NCI-H2196 treated with DMSO at 0.1 percent for 48 hours (cell line): ENCODE results near the gene SMAD6.

Source experiments
- DNase-seq: peaks from one replicate; lab custom pipeline; 2025; ENCODE audit not compliant: unreplicated experiment; lab: John Stamatoyannopoulos, UW

The SMAD6 gene

DNA sequence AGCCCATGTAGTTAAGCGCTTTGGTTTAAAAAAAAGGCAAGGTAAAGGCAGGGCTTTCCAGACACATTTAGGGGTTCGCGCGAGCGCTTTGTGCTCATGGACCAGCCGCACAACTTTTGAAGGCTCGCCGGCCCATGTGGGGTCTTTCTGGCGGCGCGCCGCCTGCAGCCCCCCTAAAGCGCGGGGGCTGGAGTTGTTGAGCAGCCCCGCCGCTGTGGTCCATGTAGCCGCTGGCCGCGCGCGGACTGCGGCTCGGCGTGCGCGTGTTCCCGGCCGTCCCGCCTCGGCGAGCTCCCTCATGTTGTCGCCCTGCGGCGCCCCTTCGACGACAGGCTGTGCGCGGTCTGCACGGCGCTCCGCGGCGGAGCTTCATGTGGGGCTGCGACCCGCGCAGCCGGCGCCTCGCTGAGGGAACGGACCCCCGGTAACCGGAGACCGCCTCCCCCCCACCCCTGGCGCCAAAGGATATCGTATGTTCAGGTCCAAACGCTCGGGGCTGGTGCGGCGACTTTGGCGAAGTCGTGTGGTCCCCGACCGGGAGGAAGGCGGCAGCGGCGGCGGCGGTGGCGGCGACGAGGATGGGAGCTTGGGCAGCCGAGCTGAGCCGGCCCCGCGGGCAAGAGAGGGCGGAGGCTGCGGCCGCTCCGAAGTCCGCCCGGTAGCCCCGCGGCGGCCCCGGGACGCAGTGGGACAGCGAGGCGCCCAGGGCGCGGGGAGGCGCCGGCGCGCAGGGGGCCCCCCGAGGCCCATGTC is 927 bp downstream of the SMAD6 start:
- no peak for DNase-seq

DNA sequence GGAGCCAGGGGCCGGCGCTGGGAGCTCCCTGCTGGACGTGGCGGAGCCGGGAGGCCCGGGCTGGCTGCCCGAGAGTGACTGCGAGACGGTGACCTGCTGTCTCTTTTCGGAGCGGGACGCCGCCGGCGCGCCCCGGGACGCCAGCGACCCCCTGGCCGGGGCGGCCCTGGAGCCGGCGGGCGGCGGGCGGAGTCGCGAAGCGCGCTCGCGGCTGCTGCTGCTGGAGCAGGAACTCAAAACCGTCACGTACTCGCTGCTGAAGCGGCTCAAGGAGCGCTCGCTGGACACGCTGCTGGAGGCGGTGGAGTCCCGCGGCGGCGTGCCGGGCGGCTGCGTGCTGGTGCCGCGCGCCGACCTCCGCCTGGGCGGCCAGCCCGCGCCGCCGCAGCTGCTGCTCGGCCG is 1.5 kb downstream of the SMAD6 start:
- no peak for DNase-seq

DNA sequence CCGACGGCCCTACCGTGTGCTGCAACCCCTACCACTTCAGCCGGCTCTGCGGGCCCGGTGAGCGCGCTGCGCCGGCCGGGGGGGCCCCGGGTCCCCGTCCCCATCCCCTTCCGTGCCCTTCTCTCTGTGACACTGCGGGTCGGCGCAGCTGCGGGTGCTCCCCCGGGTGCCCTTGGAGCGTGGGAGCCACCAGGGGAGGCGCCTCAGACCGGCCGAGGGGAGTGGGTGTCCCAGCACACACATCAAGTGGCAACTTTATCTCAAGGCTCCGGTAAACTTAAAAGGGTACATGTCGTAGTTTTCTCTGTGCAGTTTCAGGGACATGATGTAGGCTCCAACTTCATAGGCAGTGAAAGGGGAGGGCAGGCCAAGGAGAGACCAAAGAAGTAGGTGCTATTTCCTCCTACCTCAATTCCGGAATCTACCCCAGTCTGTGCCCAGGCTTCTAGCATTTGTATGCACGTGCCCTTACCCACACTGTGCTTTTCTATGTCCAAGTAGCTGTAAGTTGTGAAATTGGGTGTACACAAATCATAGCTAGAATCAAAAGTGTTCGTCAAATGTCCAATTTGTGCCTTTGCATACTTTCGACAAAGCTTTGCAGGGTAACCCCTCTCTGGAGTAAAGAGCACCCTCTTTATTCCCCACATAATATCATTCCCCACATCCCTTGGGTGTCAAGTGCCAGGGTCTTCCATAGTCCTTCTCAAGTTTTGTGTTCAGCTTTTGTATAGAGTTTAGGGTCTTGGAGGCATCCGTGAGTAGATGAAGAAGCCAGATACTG is 2.2 kb downstream of the SMAD6 start:
- no peak for DNase-seq

DNA sequence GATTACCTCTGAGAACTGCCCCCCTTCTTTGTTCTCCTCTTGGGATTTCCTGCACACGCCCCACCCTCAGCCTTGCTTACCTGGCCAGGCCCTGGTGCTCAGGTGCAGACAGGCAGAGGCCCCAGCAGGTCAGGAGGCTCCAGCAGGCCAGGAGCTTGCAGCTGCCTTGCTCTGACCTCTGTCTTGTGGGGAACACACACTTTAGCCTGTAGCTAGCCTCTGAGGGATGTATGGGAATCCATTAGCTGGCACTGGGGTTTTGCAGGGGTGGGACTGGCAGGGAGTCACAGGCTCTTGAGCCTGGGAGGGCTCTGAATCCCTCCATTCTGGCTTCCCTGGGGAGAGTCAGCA is 2.7 kb downstream of the SMAD6 start:
- DNase-seq: no peak

DNA sequence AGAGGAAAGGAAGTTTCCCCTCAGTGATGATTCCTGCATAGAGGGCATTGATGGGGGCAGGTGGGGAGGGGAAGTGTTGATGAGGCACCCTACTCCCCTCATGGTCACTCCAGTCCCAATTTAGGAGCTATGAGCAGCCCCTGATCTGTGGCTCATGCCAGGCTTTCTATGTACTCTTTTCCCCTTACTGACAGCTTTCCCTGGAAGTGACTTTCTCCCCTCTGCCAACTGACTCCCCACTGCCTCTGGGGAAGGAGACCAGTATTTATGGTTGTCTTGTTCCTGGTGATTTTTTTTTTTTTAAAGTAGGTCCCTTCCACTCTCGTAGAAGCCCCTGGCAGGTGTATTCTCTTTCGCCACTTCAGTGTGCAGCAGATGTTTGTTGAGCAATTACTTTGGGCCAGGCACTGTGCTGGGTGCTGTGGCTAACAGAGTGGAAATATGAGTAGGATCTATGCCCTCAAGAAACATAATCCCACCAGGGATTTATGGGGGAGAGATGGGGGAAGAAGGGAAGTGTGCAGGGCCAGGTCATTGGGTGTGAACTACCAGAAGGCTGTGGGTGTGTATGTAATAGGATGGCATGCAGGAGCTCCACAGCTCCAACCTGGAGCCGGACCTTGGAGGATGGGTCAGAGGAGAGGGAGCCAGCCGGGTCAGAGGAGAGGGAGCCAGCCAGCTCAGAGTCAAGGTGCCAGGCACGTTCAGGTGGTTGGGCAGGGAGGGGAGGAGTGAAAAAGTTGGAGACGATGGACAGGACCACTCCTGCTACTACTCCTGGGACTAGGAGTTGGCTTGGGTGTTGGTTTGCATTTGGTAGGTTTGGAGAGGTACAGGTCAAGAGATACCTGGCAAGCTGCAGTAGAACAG is 3.5 kb downstream of the SMAD6 start:
- DNase-seq: no peak

DNA sequence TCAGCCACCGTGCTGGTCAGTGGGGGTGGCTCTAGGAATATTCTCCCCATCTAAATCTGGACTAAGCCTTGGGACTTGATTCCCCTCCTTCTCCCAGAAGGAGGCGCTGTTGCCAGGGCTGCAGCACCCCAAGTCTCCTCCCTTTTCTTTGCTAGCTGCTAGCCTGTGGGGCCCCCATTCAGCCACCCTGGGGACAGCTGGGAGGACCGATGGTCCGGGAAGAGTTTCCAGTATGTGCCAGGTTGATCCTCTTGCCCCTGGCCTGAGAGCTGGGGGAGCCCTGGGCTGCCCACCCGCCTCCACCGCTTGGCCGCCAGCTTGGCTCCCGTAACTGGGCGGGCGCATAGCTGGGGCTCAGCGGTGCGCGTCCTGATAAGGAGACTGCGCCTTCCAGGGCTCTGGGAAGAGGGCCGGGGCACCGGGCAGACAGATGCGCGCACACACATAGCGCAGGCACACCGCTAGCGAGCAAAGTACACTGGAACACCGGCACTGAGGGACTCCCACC is 4.2 kb downstream of the SMAD6 start:
- DNase-seq: no peak

DNA sequence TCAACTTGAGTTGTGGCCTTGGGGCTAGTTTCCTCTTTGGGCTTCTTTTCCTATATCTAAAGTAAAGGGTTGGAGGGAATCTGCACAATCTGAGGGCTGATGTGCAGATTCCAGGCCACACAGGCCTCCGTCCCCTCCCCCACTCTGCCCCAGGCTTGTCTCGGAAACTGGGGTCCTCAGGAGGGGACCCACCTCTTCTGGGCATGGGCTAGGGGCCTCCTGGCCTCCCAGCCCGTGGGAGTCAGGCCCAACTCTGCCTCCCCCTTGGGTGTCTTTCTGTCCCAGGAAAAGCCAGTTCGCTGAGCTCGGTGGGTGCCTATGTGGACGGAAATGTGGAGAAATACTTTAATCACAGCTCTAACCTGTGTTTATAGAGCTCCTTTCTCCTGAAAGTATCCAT is 4.8 kb downstream of the SMAD6 start:
- no peak for DNase-seq

DNA sequence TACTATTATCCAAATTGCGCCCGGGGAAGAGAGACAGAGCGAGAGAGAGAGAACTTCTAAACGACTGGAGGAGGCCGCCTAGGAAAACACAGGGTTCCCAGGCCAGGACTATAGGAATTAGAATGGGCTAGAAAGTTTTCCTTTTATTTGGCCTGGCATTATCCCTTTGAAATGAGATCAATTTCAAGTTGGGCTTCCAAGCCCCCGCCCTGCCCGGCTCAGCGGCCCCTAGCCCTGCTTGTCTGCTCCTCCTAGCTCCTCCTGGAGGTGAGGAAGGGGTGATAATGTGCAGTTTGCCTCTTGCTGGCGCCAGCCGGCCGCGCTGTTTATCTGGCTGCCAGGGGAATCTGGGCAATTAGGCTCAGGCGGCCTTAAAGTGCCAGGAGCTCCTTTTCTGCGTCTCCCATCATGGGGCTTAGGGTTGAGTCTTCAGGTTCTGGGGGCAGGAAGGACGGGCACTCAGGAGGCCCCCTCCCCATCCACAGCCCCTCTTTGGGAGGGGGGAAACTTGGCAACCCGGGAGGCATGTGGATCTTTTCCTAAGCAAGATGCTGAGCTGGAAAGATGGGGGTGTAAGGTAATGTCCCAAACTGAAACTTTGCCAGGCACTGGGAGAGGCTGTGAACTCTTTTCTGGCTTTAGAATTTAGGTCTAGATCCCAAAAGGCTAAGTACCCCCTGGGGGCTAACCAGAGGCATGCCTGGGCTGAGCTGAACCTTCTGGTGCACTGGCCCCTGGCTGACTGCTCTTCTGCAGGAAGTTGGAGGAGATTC is 5.5 kb downstream of the SMAD6 start:
- DNase-seq: no peak

DNA sequence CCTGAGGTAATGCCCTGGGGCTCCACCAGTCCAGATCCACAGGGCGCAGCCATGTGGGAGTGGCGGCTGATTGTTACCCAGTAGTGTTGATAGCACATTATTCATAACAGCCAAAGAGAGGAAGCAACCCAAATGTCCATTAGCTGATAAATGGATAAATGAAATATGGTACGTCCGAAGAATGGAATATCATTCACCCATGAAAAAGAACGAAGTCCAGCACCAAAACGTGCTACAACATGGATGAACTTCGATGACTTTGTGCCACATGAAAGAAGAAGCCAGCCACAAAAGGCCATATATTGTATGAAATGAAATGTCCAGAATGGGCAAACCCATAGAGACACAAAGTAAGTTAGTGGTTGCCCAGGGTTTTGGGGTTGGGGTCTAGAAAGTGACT is 6.4 kb downstream of the SMAD6 start:
- DNase-seq: no peak

DNA sequence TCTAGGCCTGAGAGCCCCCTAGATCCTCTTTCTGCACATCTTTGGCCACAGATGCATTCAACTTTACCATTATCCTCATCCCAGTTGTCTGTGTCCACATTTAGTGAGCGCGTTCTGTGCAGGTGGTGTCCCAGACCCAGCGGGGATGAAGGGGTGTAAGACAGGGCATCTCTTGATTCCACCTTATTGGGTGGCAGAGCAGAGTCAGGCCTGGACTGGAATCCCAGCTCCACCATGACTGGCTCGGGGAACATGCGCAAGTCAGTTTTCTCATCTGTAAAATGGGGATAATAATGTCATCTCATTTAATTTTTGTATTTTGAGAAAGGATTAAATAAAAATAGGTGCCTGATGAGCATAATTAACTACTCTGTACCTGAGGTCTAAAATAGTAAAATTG is 7.8 kb downstream of the SMAD6 start:
- no peak for DNase-seq

DNA sequence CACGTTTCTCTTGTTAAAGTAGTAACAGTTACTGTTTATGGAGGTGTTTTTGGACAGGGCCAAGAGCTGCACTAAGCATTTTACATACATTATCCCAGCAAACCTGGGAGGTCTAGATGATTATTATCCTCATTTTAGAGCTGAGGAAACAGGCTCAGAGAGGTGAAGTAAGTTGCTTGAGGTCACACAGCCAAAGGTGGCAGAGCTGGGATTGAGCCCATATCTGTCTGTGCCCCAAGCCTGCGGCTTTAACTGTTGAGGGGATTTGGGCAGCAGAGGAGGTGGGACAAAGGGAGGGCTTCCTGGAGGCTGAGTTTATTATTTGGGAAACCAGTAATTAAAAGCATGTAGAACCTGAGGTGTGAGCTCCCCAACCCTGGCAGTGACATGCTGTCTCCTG is 9.2 kb downstream of the SMAD6 start:
- DNase-seq: no peak

DNA sequence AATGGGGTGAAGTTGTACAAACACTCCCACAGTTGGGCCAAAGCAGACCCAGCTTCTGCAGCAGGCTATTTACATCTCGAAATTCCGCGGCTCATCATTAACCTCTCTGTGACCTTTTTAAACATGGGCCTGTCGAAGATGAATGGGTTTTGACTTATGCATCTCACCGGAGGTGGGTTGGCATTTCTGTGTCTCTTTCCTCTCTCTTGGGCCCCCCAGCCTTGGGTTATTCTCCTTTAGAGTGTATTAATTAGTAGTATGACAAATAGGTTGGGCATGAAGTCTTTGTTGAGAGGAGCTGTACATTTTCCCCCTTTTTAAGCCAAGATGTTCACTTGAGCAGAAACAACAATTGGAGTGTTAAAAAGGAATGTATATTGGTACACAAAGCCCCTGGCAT is 9.8 kb downstream of the SMAD6 start:
- DNase-seq: no peak

DNA sequence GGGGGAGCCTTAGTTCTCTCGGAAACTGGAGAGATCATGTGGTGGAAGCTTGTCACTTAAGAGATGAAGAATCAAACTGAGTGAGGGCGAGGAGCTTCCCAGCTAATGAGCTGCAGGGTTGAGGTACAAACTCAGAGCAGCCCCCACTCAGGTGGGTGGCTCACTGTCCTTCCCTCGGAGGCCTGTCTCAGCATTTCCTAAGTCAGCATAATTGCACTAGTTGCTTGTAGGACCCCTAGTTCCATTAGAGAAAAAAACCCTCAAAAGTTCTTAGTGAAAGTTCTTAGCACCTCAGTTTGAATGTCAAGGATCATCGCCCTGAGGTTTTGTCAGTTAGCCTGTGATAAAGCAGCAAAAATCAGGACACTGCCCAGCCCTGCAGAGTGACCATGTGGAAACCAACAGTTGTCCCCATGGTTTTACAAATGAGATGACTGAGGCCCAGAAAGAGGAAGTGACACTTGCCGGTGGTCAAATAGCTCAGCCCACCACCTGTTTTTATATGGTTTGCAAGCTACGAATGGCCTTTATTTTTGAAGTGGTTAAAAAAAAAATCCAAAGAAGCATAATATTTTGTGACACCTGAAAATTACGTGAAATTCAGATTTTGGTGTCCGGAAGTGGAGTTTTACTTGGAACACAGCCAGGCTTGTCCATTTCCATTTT is 11.9 kb downstream of the SMAD6 start:
- no peak for DNase-seq

DNA sequence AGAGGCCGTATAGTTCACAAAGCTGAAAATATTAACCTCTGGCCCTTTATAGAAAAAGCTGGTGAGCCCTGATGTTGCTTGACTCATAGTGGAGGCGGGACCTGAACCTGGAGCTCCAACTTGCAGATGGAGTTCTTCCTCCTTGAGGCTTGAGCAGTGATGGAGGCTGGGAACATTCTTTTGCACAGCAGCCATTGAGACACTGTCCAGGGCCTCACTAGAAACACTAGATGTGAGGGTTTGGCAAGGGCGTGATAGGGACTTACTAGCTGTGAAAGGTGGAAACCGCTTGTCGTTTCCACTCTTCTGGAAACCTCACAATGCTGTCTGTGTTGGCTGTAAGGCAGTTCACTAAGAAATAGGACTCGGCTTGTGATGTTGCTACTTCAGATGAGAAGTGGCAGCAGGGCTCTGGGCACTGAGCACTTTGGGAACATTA is 12.5 kb downstream of the SMAD6 start:
- no peak for DNase-seq

DNA sequence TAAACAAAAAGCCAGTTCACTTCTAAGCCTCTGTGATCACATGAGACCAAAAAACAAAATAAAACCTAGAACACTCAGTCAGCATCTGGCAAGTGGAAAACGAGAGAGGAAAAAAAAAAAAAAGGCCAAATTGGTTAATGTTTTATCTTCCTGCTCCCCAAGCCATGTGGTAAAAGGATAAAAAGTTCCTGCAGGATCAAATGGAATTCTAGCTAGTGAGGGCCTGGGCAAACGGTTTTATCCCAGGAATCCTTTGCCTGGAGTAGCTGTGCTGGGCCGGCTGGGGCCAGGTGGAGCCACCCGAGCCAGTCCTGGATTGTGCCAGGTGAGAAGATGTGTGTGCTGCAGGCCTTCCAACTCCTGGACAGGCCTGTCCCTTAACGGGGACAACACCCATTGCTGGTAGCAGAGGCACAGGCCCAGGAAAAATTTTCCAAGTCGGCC is 13.2 kb downstream of the SMAD6 start:
- DNase-seq: no peak

DNA sequence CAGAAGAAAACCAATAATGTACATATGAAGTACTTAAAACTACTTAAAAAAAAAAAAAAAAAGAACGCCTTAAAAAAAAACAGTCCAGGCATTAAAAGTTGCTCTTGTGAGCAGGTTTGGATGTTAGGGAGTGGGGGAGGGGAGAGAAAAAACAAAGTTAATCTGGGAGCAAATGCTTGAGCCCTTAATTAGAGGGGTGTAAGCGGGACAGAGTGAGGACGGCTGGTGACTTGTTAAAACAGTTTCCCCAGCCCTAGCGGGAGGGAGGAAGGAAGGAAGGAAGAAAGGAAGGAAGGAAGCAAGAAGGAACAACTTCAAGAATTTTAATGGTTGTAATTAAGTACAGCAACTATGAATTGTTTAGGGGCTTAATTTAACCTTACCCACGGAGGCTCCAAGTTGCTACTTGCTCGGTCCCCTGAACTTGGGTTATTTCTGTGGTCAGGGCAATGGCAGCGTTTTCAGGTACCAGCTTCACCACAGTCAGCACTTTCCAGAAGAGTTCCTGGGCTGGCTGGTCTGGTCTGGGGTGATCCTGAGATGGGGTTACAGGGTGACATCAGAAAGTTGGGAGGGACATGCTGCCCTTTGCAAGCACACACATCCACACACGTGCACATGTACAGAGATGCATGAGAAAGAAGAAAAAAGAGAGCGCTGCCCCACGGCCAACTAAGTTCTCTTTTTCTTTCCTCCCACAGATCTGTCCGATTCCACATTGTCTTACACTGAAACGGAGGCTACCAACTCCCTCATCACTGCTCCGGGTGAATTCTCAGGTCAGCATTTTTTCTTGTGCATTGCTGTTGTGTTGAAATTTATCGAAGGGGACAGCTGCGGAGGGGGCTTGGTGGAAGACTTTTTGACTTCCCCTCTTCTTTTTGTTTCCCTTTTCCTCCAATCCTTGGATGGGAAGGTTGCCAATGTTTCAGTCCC is 14.0 kb downstream of the SMAD6 start:
- DNase-seq: no peak

DNA sequence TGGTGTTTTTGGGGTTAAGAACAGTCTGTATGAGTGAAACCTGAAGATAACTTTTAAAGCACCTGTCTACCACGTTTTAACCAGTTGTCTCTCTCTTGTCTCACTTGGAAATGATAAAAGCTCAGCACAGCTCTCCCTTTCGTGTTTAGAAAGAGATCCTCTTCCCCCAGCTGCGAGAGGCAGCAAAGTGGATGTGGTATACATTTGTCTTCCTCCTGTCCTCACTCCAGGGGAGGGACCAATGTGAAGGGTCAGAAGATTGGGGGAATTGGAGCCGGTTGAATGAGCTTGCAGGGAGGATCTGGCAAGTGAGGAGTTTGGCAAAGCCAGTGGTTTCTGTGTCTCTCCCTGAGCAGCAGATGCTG is 14.6 kb downstream of the SMAD6 start:
- no peak for DNase-seq

DNA sequence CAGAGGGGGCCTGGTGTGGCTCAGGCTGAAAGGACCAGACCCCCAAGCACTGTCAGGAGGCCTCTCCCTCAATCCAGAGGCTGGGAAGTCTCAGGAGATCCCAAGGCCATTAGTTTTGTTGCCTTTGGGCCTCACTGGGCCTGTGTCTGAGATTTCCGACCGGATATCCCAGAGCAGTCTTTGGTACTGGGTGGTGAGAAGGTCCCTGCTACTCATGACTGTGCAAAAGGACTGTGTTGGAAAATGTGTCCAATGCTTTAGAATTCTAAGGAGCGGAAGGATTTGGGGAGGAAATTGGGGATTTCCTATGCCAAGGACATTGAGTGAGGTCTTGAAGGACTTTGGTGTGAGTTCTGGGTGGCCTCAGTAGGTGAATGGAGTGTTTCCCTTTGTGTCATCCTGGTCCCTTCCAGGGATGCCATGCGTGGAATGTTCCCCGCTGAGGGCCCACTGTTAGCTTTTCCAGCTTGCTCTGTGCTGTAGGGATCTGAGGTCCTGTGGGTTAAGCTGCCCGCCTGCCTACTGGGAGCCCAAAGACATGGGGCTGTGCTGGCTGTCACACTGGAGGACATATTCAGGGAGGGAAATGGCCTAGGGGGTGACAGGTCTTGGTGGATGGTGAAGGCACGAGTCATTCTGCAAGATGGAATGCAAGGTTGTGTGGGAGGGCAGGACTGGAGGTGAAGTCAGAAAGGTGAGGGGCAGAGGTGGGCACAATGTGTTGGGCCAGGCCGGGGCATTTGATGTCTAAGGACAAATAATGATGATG is 16.4 kb downstream of the SMAD6 start:
- DNase-seq: no peak
